Measurements from ENCODE around the gene UBE2E1. TPM values are rescaled to one million over a fixed set of nuclear protein-coding genes. Genes with fewer than 3 reads are reported as not detected.

The UBE2E1 gene
- polyA plus RNA-seq, 12 donors, result 76.4 to 112 (median 96.6) TPM; not detected in 1

- DNase-seq, result no peak
Observed at GRCh38 chr3:23785882-23786281, 19.9 kb upstream of the UBE2E1 start.

- no peak for DNase-seq
Observed at GRCh38 chr3:23791678-23792077, 14.1 kb upstream of the UBE2E1 start.

GRCh38 chr3:23793528-23794134, 12.1 kb upstream of the UBE2E1 start:
- DNase-seq, result no peak

GRCh38 chr3:23795096-23795495, 10.7 kb upstream of the UBE2E1 start:
- DNase-seq, result no peak

GRCh38 chr3:23796518-23796917, 9.2 kb upstream of the UBE2E1 start:
- no peak for DNase-seq

- DNase-seq, result no peak
Observed at GRCh38 chr3:23797491-23797890, 8.3 kb upstream of the UBE2E1 start.

- DNase-seq, result no peak
Observed at GRCh38 chr3:23798456-23798855, 7.3 kb upstream of the UBE2E1 start.

GRCh38 chr3:23798876-23799275, 6.9 kb upstream of the UBE2E1 start:
- DNase-seq, result no peak

- DNase-seq, result no peak
Observed at GRCh38 chr3:23800731-23801130, 5.0 kb upstream of the UBE2E1 start.

GRCh38 chr3:23804441-23805209, 1.1 kb upstream of the UBE2E1 start:
- DNase-seq, result no peak

GRCh38 chr3:23805210-23805632, 534 bp upstream of the UBE2E1 start:
- DNase-seq, result no peak

- peak; percentile 53 for DNase-seq
Observed at GRCh38 chr3:23806534-23807423, 1.0 kb downstream of the UBE2E1 start.

- DNase-seq, result no peak
Observed at GRCh38 chr3:23807424-23808015, 1.8 kb downstream of the UBE2E1 start.

GRCh38 chr3:23808525-23808924, 2.8 kb downstream of the UBE2E1 start:
- DNase-seq, result no peak

- no peak for DNase-seq
Observed at GRCh38 chr3:23809294-23809693, 3.5 kb downstream of the UBE2E1 start.

GRCh38 chr3:23809840-23810342, 4.1 kb downstream of the UBE2E1 start:
- no peak for DNase-seq

- DNase-seq, result no peak
Observed at GRCh38 chr3:23810343-23811184, 4.8 kb downstream of the UBE2E1 start.

- DNase-seq, result no peak
Observed at GRCh38 chr3:23811185-23811527, 5.4 kb downstream of the UBE2E1 start.

GRCh38 chr3:23811919-23812318, 6.2 kb downstream of the UBE2E1 start:
- no peak for DNase-seq

GRCh38 chr3:23815879-23816278, 10.1 kb downstream of the UBE2E1 start:
- DNase-seq, result no peak

GRCh38 chr3:23816721-23817120, 11.0 kb downstream of the UBE2E1 start:
- DNase-seq, result no peak
